Activated T-helper 1 cell treated with Interleukin-2 at 50 U/mL for 16 hours (primary cell): ENCODE results near the gene RNF220.

ENCODE experiments used
- DNase-seq: peaks from one replicate; pipeline ENCODE4 v3.0.0-alpha.2; 2020; ENCODE audit warnings: low read depth

The RNF220 gene

GRCh38 chr1:44610527-44611148, 205.6 kb downstream of the RNF220 start:
- no peak for DNase-seq

GRCh38 chr1:44611419-44611818, 206.4 kb downstream of the RNF220 start:
- no peak for DNase-seq

- no peak for DNase-seq
These were observed 206.8 kb downstream of the RNF220 start for GRCh38 chr1:44611866-44612265.

GRCh38 chr1:44613941-44614340, 208.9 kb downstream of the RNF220 start:
- no peak for DNase-seq

- no peak for DNase-seq
These were observed 211.4 kb downstream of the RNF220 start for GRCh38 chr1:44616284-44616990.

- no peak for DNase-seq
These were observed 212.1 kb downstream of the RNF220 start for GRCh38 chr1:44616991-44617702.

GRCh38 chr1:44617703-44618029, 212.6 kb downstream of the RNF220 start:
- DNase-seq = no peak

- DNase-seq = no peak
These were observed 214.3 kb downstream of the RNF220 start for GRCh38 chr1:44619261-44619900.

GRCh38 chr1:44620072-44620471, 215.0 kb downstream of the RNF220 start:
- no peak for DNase-seq

- DNase-seq = no peak
These were observed 216.8 kb downstream of the RNF220 start for GRCh38 chr1:44621841-44622286.

- DNase-seq = no peak
These were observed 219.3 kb downstream of the RNF220 start for GRCh38 chr1:44624268-44624901.

- DNase-seq = no peak
These were observed 220.3 kb downstream of the RNF220 start for GRCh38 chr1:44625348-44625747.

GRCh38 chr1:44628962-44629756, 224.1 kb downstream of the RNF220 start:
- no peak for DNase-seq

GRCh38 chr1:44630116-44630515, 225.1 kb downstream of the RNF220 start:
- no peak for DNase-seq

GRCh38 chr1:44631333-44631646, 226.2 kb downstream of the RNF220 start:
- DNase-seq = no peak

GRCh38 chr1:44631647-44632539, 226.8 kb downstream of the RNF220 start:
- DNase-seq = peak; percentile 82

- no peak for DNase-seq
These were observed 227.5 kb downstream of the RNF220 start for GRCh38 chr1:44632598-44632997.

GRCh38 chr1:44634606-44635189, 229.6 kb downstream of the RNF220 start:
- no peak for DNase-seq

- no peak for DNase-seq
These were observed 230.4 kb downstream of the RNF220 start for GRCh38 chr1:44635439-44635838.

GRCh38 chr1:44636083-44636687, 231.1 kb downstream of the RNF220 start:
- DNase-seq = no peak
